H1 (cell line): Measurements from ENCODE around the gene ACP6.

Source experiments
- CHD1 ChIP-seq: IDR thresholded peaks from 2 replicates; pipeline ENCODE4 v1.6.1; 2012; ENCODE audit warnings: low read depth, low read length, improper control_type of control experiment
- CREB1 ChIP-seq: IDR thresholded peaks from 2 replicates; pipeline ENCODE4 v1.6.1; 2012; ENCODE audit warnings: inconsistent platforms
- CTCF ChIP-seq, 3 experiments: IDR thresholded peaks; 1 replicate in 2 of 3; 2 replicates in 1 of 3; pipeline versions ENCODE4 v1.5.1 to v1.6.1; 2011; ENCODE audit warnings: low read length in 3 of 3, mild to moderate bottlenecking in 3 of 3, inconsistent platforms in 2 of 3, low read depth in 1 of 3, moderate library complexity in 1 of 3; ENCODE audit not compliant: insufficient read depth in 1 of 3; ENCODE audit errors: control extremely low read depth in 1 of 3
- EZH2 ChIP-seq: fragments of 200-600 bp; sonication (generic); IDR thresholded peaks from 2 replicates; pipeline ENCODE4 v1.7.1; 2012; ENCODE audit warnings: low read depth, mild to moderate bottlenecking, moderate library complexity, low read length, inconsistent platforms; ENCODE audit not compliant: severe bottlenecking
- GABPA ChIP-seq: IDR thresholded peaks from 2 replicates; pipeline ENCODE4 v1.6.1; 2011; ENCODE audit warnings: mild to moderate bottlenecking, low read length, moderate library complexity, borderline replicate concordance; ENCODE audit not compliant: insufficient read depth
- MAX ChIP-seq: IDR thresholded peaks from 2 replicates; pipeline ENCODE4 v1.6.1; 2012; ENCODE audit warnings: inconsistent platforms
- NANOG ChIP-seq: IDR thresholded peaks from 2 replicates; pipeline ENCODE4 v1.6.1; 2011; ENCODE audit warnings: low read length, low read depth, mild to moderate bottlenecking, inconsistent platforms; ENCODE audit not compliant: insufficient read depth, poor library complexity, severe bottlenecking
- NRF1 ChIP-seq: IDR thresholded peaks from 2 replicates; pipeline ENCODE4 v1.6.1; 2011; ENCODE audit warnings: mild to moderate bottlenecking, low read depth, low read length, improper control_type of control experiment
- POLR2AphosphoS5 ChIP-seq: IDR thresholded peaks from 2 replicates; pipeline ENCODE4 v1.6.1; 2011; ENCODE audit warnings: low read depth, low read length
- POU5F1 ChIP-seq: IDR thresholded peaks from 2 replicates; pipeline ENCODE4 v1.6.1; 2011; ENCODE audit warnings: low read depth, mild to moderate bottlenecking, low read length, moderate library complexity
- SIX5 ChIP-seq: IDR thresholded peaks from 2 replicates; pipeline ENCODE4 v1.6.1; 2011; ENCODE audit warnings: mild to moderate bottlenecking, low read depth, low read length
- SP4 ChIP-seq: IDR thresholded peaks from 2 replicates; pipeline ENCODE4 v1.6.1; 2012; ENCODE audit warnings: low read length, inconsistent platforms
- TCF12 ChIP-seq: IDR thresholded peaks from 2 replicates; pipeline ENCODE4 v1.6.1; 2011; ENCODE audit warnings: low read depth, mild to moderate bottlenecking, low read length

- no peak for TF ChIP-seq NANOG
- no peak for TF ChIP-seq GABPA
- TF ChIP-seq CTCF (IDR thresholded peaks at IDR 0.05; ENCODE audit: control extremely low read depth in 1 of 3, insufficient read depth in 1 of 3, low read depth in 1 of 3, low read length in 3 of 3), result no peak
- TF ChIP-seq SP4, result no peak
- TF ChIP-seq POLR2AphosphoS5, result no peak
- TF ChIP-seq NRF1, result no peak
- no peak for TF ChIP-seq EZH2
- no peak for TF ChIP-seq POU5F1
- TF ChIP-seq SIX5, result no peak
- TF ChIP-seq MAX, result no peak
- no peak for TF ChIP-seq CHD1
- TF ChIP-seq TCF12, result no peak
- TF ChIP-seq CREB1, result no peak
Observed at GRCh38 chr1:147664206-147664605, 6.1 kb downstream of the ACP6 start.
